ENCODE results near the gene SLC39A1.

GRCh38 chr1:153928791-153929341 lies 34.5 kb downstream of the SLC39A1 start:
- TF ChIP-seq, protein P1, sequence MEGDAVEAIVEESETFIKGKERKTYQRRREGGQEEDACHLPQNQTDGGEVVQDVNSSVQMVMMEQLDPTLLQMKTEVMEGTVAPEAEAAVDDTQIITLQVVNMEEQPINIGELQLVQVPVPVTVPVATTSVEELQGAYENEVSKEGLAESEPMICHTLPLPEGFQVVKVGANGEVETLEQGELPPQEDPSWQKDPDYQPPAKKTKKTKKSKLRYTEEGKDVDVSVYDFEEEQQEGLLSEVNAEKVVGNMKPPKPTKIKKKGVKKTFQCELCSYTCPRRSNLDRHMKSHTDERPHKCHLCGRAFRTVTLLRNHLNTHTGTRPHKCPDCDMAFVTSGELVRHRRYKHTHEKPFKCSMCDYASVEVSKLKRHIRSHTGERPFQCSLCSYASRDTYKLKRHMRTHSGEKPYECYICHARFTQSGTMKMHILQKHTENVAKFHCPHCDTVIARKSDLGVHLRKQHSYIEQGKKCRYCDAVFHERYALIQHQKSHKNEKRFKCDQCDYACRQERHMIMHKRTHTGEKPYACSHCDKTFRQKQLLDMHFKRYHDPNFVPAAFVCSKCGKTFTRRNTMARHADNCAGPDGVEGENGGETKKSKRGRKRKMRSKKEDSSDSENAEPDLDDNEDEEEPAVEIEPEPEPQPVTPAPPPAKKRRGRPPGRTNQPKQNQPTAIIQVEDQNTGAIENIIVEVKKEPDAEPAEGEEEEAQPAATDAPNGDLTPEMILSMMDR (IDR thresholded peaks at IDR 0.05; ENCODE audit: borderline replicate concordance, extremely low read depth, low read length, poor library complexity, severe bottlenecking) = no peak
- TF ChIP-seq EZH2 (IDR thresholded peaks at IDR 0.05; ENCODE audit: borderline replicate concordance, low read depth, low read length, severe bottlenecking) = no peak
